Activated CD4-positive, alpha-beta T cell treated with anti-CD3 and anti-CD28 coated beads, Interleukin-2, amount 50 U/mL, for 24 hours (primary cell): ENCODE results near the gene SLC17A1.
"Not testable (repeated sequence)": the region's sequence is repeated elsewhere in the genome, so short reads cannot be mapped to it uniquely, and the experiment has no call there.

ENCODE experiments used
- DNase-seq, 2 donors: peaks; one replicate each; pipeline ENCODE4 v3.0.0-alpha.2; 2020; ENCODE audit warnings: low read depth in 1 of 2, low spot score in 1 of 2

Gene SLC17A1

DNA sequence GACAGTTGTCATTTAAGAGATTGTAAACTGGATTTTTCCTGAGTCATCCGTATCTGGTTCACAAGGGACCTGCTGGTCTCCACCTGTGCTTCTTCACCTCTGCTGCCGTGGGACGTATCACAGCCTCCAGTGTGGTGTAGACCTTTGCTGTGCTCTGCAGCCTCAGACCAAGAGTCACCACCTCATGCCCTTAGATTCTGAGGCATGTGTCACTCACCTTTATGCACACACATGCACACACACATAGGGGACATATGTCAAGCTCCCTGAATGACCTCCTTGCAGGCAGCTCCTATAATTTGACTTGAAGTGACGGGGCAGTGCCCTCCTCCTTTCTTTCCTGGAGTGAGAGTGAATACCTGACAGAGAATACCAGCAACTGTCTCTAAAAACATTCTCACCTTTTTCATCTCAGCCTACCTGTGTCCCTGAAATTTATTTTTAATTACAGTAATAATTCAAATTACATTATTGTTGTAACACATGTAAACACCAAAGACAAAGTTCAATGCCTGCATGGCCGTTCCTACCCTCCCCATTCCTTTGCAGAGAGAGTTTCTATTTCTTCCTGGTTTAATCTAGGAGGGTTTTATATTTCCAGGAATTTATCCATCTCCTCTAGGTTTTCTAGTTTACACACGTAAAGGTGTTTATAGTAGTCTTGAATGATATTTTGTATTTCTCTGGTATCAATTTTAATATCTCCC lies 73.8 kb downstream of the SLC17A1 start:
- DNase-seq: no peak

DNA sequence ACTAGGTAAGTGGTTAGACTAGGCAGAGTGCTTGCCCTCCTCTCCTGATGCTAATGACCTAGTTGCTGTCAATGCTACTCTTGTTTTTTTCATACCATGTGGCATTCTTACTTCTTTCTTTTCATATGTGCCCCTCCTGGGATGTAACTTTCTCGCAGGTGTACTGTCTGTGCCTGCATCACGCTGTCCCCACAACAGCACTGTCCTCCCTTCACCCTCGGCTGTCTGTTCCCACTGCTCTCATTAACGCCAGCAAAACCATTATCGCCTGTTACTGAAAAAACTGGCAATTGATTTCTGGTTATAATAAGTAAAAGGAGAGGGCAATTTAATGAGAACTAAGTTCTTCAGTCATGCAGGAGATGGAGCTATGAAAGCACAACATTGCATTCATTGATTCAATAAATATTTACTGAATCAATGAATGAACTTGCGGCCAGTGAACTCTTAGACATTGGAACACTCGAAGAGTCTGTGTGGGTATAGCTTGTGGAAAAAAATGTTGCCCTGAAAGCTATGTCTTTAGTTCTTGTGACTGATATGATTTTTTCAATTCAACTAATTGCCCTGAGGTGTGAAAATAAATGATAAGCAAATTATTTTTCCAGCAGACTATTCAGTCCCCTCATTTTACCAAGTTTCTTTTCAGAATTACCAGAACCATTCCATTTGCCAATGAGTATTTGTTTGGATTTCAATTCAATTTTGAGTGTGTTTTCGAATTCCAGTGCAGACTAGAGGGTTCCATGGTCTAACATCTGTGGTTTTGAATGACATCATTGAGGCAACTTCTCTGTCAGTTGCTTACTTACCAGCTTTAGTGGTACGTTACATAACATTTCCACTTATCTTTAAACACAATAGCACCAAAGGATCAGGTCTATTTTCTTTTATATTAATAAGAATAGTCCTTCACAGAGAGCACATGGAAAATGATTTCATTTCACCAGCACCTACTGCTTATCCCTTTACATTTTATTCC lies 75.2 kb downstream of the SLC17A1 start:
- DNase-seq: no peak

DNA sequence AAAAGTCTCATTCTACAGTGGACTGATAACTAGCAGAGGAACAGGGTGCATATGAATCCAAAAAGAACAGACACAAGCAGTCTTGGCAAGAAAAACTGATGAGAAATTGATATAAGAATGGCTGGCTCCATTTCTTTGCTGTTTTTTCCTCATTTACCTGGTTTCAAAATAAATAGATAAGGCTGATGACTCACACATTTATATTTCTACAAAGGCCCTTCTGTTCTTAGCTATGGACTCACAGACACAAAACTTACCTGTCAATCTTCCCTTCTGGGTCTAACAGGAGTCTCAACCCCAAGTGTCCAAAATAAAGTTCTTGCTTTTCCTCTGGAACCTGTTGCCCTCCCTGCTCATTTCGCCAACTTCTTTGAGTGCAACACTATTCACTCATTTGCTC lies 76.4 kb downstream of the SLC17A1 start:
- no peak for DNase-seq

DNA sequence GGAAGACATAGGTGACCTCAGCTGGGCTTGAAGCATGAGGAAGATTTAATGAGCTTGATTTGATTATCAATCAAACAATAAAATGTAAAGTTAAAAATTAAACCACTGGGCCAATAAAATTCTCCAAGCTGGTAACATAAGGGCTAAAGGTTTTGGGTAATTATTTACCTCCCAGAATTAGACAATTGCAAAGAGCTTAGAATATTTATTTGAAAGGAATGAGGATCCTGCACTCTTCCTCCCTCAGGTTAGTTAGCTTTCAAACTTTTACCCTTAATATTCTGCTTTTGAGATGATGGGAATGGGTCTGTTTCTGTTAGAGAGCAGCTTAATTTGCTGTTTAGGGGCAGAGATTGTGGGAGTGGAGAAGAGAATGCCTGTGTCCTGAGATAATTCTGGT lies 77.3 kb downstream of the SLC17A1 start, which contains the start of gene SLC17A4:
TSS of gene SLC17A4 (plus strand) at position 208 of the 400 bp plus-strand sequence. CDS start 7,221 bp downstream, outside the sequence.
- DNase-seq: no peak

DNA sequence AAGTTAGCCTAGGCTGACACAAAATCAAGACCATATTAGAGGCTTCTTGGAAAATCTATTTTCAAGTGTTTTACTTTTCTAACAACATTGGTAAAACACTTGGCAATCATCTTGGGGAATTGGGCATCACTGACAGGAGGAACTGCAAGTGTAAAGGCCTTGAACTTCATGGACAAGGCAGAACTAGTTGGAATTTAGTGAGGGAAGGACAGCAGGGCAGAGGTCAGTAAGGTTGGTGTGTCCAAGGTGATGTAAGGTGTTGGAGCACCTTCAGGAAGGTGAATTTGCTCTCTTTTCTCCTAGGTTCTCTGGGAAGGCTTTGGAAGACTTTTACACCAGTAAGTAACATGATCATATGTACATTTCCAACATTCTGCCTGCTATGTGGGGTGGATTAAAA lies 78.8 kb downstream of the SLC17A1 start:
- no peak for DNase-seq

DNA sequence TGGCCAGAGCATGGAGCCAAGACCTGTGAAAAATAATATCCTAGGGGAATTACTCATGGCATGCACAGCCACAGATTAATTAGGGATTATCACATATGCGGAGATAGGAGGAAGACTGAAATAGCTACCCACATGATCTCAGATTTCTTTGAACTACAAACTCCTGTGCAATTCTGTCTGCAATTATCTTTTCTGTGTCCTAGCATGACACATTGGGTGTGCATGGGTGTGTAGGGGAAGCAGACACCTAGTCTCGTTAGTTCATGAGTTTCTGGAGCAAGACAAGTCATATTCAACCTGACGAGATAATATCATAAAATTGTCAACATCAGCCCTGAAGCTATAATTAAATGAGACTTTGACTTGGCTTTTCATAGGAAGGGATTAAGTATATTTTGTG lies 80.9 kb downstream of the SLC17A1 start:
- no peak for DNase-seq

DNA sequence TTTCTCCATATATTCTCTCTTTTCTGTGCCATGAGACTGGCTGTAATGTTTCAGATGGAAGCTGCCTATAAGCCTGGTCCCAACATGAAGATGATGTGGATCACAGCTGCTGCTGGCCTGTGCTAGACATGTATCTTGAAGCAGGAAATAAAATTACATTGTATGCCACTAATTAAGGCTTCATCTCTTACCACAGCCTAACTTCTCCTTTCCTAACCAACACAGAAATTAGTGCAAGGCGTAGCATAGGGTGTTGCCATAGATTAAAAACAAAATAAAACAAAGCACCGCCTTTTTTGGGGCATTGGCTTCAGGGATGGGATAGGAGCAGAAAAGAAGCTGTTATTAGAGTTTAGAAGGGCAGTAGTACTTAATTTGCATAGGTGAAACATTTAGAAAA lies 82.0 kb downstream of the SLC17A1 start:
- DNase-seq: no peak

DNA sequence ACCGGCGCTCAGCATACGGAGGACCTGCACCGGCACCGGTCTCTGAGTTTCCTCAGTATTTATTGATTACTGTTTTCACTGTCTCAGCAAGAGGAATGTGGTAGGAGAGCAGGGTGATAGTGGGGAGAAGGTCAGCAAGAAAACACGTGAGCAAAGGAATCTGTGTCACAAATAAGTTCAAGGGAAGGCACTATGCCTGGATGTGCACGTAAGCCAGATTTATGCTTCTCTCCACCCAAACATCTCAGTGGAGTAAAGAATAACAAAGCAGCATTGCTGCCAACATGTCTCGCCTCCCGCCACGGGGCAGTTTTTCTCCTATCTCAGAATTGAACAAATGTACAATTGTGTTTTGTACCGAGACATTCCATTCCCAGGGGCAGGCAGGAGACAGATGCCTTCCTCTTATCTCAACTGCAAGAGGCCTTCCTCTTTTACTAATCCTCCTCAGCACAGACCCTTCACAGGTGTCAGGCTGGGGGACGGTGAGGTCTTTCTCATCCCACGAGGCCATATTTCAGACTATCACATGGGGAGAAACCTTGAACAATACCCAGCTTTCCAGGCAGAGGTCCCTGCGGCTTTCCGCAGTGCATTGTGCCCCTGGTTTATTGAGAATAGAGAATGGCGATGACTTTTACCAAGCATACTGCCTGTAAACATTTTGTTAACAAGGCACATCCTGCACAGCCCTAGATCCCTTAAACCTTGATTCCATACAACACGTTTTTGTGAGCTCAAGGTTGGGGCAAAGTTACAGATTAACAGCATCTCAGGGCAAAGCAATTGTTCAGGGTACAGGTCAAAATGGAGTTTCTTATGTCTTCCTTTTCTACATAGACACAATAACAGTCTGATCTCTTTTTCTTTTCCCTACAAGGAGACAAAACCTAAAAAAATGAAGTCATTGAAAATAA lies 83.0 kb downstream of the SLC17A1 start:
- DNase-seq: not testable (repeated sequence)

DNA sequence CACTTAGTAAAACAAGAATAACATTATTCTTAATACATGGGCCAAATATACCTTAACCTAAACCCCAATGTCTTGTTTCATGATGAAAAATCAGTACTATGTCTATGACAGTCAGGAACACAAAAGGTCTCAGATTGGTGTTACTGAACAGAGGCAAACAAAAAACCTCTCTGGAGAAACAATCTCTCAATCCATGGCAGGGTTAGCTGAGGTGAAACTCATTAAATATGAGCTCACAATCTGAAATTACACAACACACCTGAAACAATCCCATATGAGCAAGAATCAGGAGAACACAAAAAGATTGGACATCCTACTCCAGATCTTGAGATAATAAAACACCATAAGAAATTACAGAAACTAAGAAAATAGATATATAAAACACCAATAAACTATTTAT lies 83.8 kb downstream of the SLC17A1 start:
- DNase-seq: no peak

DNA sequence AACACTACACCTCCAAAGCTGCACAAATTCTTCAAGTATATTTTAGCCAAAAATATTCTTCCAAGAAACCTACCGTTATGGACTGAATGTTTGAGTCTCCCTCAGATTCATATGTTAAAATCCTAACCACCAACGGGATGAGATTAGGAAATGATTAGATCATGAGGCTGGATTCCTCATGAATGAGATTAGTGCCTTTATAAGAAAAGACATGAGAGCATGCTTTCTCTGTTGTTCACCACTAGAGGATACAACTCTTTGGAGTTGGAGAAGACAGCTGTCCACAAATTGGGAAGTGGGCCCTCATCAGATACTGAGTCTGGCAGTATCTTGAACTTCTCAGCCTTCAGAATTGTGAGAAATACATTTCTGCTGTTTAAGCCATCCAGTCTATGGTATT lies 84.4 kb downstream of the SLC17A1 start:
- no peak for DNase-seq

DNA sequence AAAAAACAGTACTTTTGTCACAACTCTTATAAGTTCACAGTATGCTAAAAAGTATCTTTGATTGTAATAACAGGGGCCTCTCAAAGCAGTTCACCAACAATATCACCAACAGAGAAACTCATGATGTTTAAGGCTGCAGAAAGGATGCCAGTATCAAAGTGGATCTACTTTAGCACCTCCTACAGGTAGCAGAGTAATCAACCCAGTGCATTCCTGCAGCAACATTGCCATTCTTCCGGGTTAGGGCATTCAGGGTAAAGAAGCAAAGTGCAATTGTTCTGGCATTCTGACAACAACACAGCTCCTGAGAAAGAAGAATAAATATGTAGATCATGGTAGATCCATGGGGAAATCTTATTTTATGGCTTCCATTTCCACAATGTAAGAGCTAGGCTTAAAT lies 84.9 kb downstream of the SLC17A1 start:
- no peak for DNase-seq

DNA sequence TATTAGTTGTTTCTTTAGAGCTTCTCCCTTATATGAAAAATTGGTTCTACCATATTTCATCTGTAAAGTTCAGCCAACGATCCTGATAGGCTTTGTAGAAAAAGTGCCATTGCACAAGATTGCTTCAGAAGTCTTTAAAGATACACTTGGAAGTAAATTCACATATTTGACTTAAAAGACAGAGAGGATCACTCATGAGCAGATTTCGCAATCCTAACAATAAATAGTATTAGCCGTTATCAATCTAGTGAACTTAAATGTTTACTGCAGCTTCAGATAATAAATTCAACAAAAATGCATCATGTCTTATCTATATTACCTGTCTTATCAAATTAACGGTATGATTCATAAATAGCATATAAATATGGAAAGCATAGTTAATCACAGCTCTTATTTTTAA lies 86.0 kb downstream of the SLC17A1 start:
- DNase-seq: no peak

DNA sequence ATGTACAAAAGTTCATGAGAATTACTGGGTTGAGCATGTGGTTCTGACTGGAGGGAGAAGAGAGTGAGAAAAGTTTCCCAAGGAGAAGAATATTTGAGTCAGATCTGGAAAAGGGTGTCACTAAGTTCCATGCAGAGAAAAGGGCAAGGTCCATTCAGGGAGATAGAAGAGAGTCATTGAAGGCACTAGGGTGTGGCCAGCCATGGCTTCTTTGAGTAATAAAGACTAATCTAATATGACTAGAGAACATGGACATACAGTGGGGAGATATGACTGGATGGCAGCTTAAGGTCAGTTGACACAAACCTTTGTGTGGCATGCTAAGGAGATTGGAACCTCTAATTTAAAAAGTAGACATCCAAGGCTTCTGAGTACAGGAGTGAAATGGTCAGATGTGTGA lies 88.0 kb downstream of the SLC17A1 start:
- DNase-seq: no peak

DNA sequence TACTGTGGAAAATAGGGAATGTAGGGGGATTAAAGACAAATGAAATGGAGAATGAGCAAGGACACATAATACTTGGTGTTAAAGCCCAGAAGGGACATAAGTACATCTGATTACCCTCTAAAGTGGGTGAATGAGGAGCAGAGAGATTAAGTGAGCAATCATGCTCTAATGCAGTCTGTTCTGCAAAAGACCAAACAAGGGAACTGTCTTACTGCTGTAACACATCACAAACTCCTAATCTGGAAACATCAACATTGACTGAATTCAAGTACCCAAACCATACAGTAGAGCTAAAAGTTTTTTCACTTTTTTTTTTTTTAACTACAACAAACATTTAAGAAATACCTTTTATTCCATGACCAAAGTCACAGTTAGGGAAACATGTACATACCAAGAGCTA lies 96.6 kb downstream of the SLC17A1 start:
- DNase-seq: no peak
